SK-N-SH (cell line): ENCODE data around the gene RGS14. TPM values are rescaled to one million over a fixed set of nuclear protein-coding genes. Genes with fewer than 3 reads are reported as not detected.
A peak's percentile ranks its signal among the peaks of the same experiment; 100 is the strongest.

Experiments
- CTCF ChIA-PET: fragments of 300-600, 350-600 bp; formaldehyde crosslinking; extraction: SDS; loops from one replicate; lab custom pipeline; 2021; lab: Yijun Ruan, JAX
- POLR2A ChIA-PET: fragments of 350-600 bp; sonication (Branson Sonifier 250); formaldehyde crosslinking; extraction: SDS; loops from one replicate; lab custom pipeline; 2020; ENCODE audit warnings: antibody characterized with exemption, inconsistent platforms; lab: Yijun Ruan, JAX
- DNase-seq: peaks from one replicate; pipeline ENCODE4 v3.0.0; 2012
- H2AFZ ChIP-seq: fragments of 200-600 bp; sonication (generic); 2 replicates; pipeline ENCODE4 v1.8.1; 2016; ENCODE audit warnings: antibody characterized with exemption, mild to moderate bottlenecking, low read depth
- H3F3A ChIP-seq: fragments of 200-600 bp; sonication (generic); replicated peaks from 2 replicates; pipeline ENCODE3; 2016; ENCODE audit warnings: antibody characterized with exemption, mild to moderate bottlenecking; ENCODE audit not compliant: insufficient read depth
- H3K27ac ChIP-seq, 2 experiments: fragments of 200-500 bp in 1 of 2; fragments of 200-600 bp in 1 of 2; sonication (Bioruptor generic) in 1 of 2; sonication (generic), shearing (Covaris generic) in 1 of 2; 2 replicates each; pipeline versions ENCODE4 v1.5.1 to v1.6.1; 2014 to 2016; ENCODE audit warnings: low read depth in 2 of 2, inconsistent platforms in 1 of 2, low read length in 1 of 2, mild to moderate bottlenecking in 1 of 2, mixed read lengths in 1 of 2
- H3K27me3 ChIP-seq: fragments of 200-600 bp; sonication (generic), shearing (Covaris generic); 2 replicates; pipeline ENCODE4 v1.6.1; 2016; ENCODE audit warnings: mixed run types; ENCODE audit not compliant: insufficient read depth
- H3K36me3 ChIP-seq, 2 experiments: fragments of 200-500 bp in 1 of 2; fragments of 200-600 bp in 1 of 2; sonication (Bioruptor generic) in 1 of 2; sonication (generic) in 1 of 2; replicated peaks in 1 of 2; 2 replicates each; pipeline versions ENCODE3 to v1.5.1; 2014 to 2016; ENCODE audit warnings: low read length in 1 of 2, mild to moderate bottlenecking in 1 of 2; ENCODE audit not compliant: insufficient read depth in 2 of 2, control insufficient read depth in 1 of 2
- H3K4me1 ChIP-seq, 2 experiments: fragments of 200-500 bp in 1 of 2; fragments of 200-600 bp in 1 of 2; sonication (Bioruptor generic) in 1 of 2; sonication (generic), shearing (Covaris generic) in 1 of 2; 2 replicates each; pipeline versions ENCODE4 v1.5.1 to v1.6.1; 2014 to 2016; ENCODE audit warnings: low read depth in 1 of 2, low read length in 1 of 2, mixed run types in 1 of 2; ENCODE audit not compliant: insufficient read depth in 2 of 2, control insufficient read depth in 1 of 2
- H3K4me2 ChIP-seq: fragments of 200-600 bp; sonication (generic), shearing (Covaris generic); 2 replicates; pipeline ENCODE4 v1.6.1; 2017; ENCODE audit warnings: mixed run types
- H3K4me3 ChIP-seq, 2 experiments: fragments of 200-500 bp in 1 of 2; fragments of 200-600 bp in 1 of 2; sonication (Bioruptor generic) in 1 of 2; sonication (generic), shearing (Covaris generic) in 1 of 2; 2 replicates each; pipeline versions ENCODE4 v1.5.1 to v1.8.1; 2014 to 2016; ENCODE audit warnings: low read depth in 2 of 2, inconsistent platforms in 1 of 2, low read length in 1 of 2, mild to moderate bottlenecking in 1 of 2, mixed read lengths in 1 of 2, moderate library complexity in 1 of 2
- H3K79me2 ChIP-seq: fragments of 200-600 bp; sonication (generic); 2 replicates; pipeline ENCODE4 v1.8.1; 2017; ENCODE audit warnings: mild to moderate bottlenecking; ENCODE audit not compliant: insufficient read depth
- H3K9ac ChIP-seq: fragments of 200-600 bp; sonication (generic); 2 replicates; pipeline ENCODE4 v1.6.1; 2017; ENCODE audit warnings: mixed run types
- H3K9me2 ChIP-seq: fragments of 200-600 bp; sonication (generic); 2 replicates; pipeline ENCODE4 v1.6.1; 2017; ENCODE audit warnings: mixed run types
- H3K9me3 ChIP-seq: fragments of 200-600 bp; sonication (generic); 2 replicates; pipeline ENCODE4 v1.6.1; 2017; ENCODE audit warnings: mixed run types, mild to moderate bottlenecking, moderate library complexity
- H4K20me1 ChIP-seq: fragments of 200-600 bp; sonication (generic); 2 replicates; pipeline ENCODE4 v1.6.1; 2017; ENCODE audit warnings: mild to moderate bottlenecking, mixed run types; ENCODE audit not compliant: insufficient read depth
- FOSL2 ChIP-seq: IDR thresholded peaks from 2 replicates; pipeline ENCODE4 v1.4.0; 2012; ENCODE audit warnings: low read depth, mild to moderate bottlenecking, moderate library complexity, borderline replicate concordance
- FOXM1 ChIP-seq: IDR thresholded peaks from 2 replicates; pipeline ENCODE4 v1.4.0; 2012; ENCODE audit warnings: low read depth, mild to moderate bottlenecking
- GABPA ChIP-seq: IDR thresholded peaks from 2 replicates; pipeline ENCODE4 v1.4.0; 2012; ENCODE audit warnings: low read depth, mild to moderate bottlenecking
- IRF3 ChIP-seq: fragments of 150-350 bp; IDR thresholded peaks from 2 replicates; pipeline ENCODE4 v1.6.1; 2016; ENCODE audit warnings: mild to moderate bottlenecking, low read depth, low read length
- JUND ChIP-seq: IDR thresholded peaks from 2 replicates; pipeline ENCODE4 v1.4.0; 2012
- NRF1 ChIP-seq: IDR thresholded peaks from 2 replicates; pipeline ENCODE4 v1.6.1; 2012; ENCODE audit warnings: low read depth, mild to moderate bottlenecking, low read length
- RFX5 ChIP-seq: IDR thresholded peaks from 2 replicates; pipeline ENCODE4 v1.6.1; 2012; ENCODE audit warnings: mild to moderate bottlenecking, improper control_type of control experiment, low read length
- SIN3A ChIP-seq: IDR thresholded peaks from 2 replicates; pipeline ENCODE4 v1.6.1; 2012; ENCODE audit warnings: low read depth, mild to moderate bottlenecking, low read length, moderate library complexity, borderline replicate concordance
- TCF12 ChIP-seq: IDR thresholded peaks from 2 replicates; pipeline ENCODE4 v1.4.0; 2012
- WGBS: methylation state at CpG from one replicate; pipeline ENCODE4 v1.1.6; 2017; ENCODE audit warnings: low lambda C conversion rate; 5-methylcytosine and 5-hydroxymethylcytosine counted together
- polyA plus RNA-seq, 3 experiments: library from polyadenylated mRNA; depleted of rRNA; stranded (reverse); fragments of >200 nt; gene quantifications; 2 replicates each; pipeline ENCODE4 v1.2.3, GENCODE V29; 2012
- TF ChIP-seq, protein P1 (sequence below): IDR thresholded peaks from 2 replicates; pipeline ENCODE4 v1.4.0; 2012; ENCODE audit warnings: low read depth, borderline replicate concordance
- TF ChIP-seq, protein P2 (sequence below): IDR thresholded peaks from 2 replicates; pipeline ENCODE4 v1.4.0; 2012; ENCODE audit warnings: low read depth

RGS14 gene
- polyA plus RNA-seq, 1 of the 3 experiments (the other 2 are of a cell fraction), result 26.5 TPM

GRCh38 chr5:177377851-177378776 is 20.4 kb downstream of the RGS14 start:
- 90% methylated on average over 7 of the region's 8 CpGs for WGBS
- H3K27me3 ChIP-seq, result no peaks in the 10 kb centered on the region
- TF ChIP-seq SIN3A (no peak), IRF3 (no peak), JUND (no peak), FOSL2 (no peak), FOXM1 (no peak), TCF12 (no peak)
- TF ChIP-seq, protein P1, sequence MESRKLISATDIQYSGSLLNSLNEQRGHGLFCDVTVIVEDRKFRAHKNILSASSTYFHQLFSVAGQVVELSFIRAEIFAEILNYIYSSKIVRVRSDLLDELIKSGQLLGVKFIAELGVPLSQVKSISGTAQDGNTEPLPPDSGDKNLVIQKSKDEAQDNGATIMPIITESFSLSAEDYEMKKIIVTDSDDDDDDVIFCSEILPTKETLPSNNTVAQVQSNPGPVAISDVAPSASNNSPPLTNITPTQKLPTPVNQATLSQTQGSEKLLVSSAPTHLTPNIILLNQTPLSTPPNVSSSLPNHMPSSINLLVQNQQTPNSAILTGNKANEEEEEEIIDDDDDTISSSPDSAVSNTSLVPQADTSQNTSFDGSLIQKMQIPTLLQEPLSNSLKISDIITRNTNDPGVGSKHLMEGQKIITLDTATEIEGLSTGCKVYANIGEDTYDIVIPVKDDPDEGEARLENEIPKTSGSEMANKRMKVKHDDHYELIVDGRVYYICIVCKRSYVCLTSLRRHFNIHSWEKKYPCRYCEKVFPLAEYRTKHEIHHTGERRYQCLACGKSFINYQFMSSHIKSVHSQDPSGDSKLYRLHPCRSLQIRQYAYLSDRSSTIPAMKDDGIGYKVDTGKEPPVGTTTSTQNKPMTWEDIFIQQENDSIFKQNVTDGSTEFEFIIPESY, result no peak
- H3F3A ChIP-seq, result peaks cover 4% of the 10 kb centered on the region
- no peak overlapping the region for H3K27ac ChIP-seq
- ChIA-PET CTCF (interaction anchor here (0.9 to 8.3 kb wide), 10 partner anchors 9 to 123 kb away, joined by 3 to 58 read pairs (median 5); partner anchors contain the start of gene DBN1), POLR2A (no interaction called here)
- H2AFZ ChIP-seq, result no peak overlapping the region
- H3K79me2 ChIP-seq, result no peaks in the 10 kb centered on the region
- peaks cover 0 to 7% of the 10 kb centered on the region in 2 experiments; a peak in 2 of 4 replicates for H3K4me1 ChIP-seq
- H3K4me2 ChIP-seq, result no peak overlapping the region
- H4K20me1 ChIP-seq, result no peaks in the 10 kb centered on the region
- no peaks in the 10 kb centered on the region for H3K36me3 ChIP-seq
- H3K9ac ChIP-seq, result no peak overlapping the region
- no peak overlapping the region for H3K4me3 ChIP-seq
- no peaks in the 10 kb centered on the region for H3K9me3 ChIP-seq
- H3K9me2 ChIP-seq, result no peaks in the 10 kb centered on the region
- DNase-seq, result no peak

DNA sequence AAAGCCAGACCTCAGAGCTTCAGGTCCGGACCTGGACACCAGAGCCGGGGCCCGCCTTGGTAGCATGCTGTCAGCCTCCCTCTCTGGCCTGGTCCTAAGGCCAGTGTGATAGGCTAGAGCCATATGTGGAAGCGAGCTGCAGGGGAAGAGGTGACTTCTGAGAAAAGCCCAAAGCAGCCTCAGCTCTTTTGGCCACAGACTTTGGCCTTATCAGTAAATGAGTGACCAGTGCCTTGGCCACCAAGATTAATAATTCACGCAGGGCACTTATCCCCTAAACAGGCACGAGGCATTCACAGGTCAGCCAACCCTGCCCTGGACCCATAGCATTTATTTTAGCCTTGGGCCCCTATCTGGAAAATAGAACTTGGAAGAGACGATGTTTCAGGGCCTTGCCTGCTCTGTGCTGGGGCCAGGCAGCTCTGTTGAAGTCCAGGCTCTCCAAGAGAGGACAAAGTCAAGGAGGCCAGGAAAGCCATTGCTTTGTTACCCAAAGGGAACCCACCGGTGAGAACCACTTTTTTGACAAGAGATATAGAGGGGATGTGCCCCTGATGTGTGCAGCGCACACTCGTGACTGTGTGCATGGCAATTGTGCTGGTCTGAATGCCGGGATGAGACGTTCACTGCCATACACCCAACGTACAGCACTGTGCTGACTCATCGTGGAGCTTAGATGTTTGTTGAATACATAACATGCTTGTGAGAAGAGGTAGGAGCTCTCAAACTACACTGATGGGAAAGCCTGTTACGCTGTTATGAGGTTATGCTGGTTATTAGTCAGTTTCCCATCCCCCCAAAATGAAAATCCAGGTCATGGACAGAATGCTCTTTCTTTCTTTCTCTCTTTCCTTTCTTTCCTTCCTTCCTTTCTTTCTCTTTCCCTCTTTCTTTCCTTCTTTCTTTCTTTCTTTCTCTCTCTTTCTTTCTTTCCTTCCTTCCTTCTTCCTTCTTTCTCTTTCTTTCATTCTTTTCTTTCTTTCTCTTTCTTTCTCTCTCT is 21.5 kb downstream of the RGS14 start:
- no peaks in the 10 kb centered on the region for H3K9me2 ChIP-seq
- peaks cover 4% of the 10 kb centered on the region for H3F3A ChIP-seq
- H4K20me1 ChIP-seq, result no peaks in the 10 kb centered on the region
- ChIA-PET POLR2A (no interaction called here), CTCF (interaction anchor here (0.9 to 8.3 kb wide), 10 partner anchors 10 to 122 kb away, joined by 3 to 58 read pairs (median 5); partner anchors contain the start of gene DBN1)
- H3K9ac ChIP-seq, result no peak overlapping the region
- peak overlapping the region; percentile 71 for H2AFZ ChIP-seq
- no peaks in the 10 kb centered on the region for H3K27me3 ChIP-seq
- no peaks in the 10 kb centered on the region for H3K9me3 ChIP-seq
- peak overlapping the region in 1 of 2 experiments; percentile 10; a peak in 2 of 4 replicates for H3K27ac ChIP-seq
- 68% methylated on average over 14 of the region's 15 CpGs for WGBS
- peaks cover 0 to 7% of the 10 kb centered on the region in 2 experiments; a peak in 2 of 4 replicates for H3K4me1 ChIP-seq
- H3K4me3 ChIP-seq, result no peak overlapping the region
- DNase-seq, result no peak
- H3K36me3 ChIP-seq, result no peaks in the 10 kb centered on the region
- no peaks in the 10 kb centered on the region for H3K79me2 ChIP-seq
- no peak for TF ChIP-seq GABPA
- TF ChIP-seq, protein P2, sequence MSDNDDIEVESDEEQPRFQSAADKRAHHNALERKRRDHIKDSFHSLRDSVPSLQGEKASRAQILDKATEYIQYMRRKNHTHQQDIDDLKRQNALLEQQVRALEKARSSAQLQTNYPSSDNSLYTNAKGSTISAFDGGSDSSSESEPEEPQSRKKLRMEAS, result no peak
- TF ChIP-seq FOSL2, result peak; percentile 37; the same call in 1 of the 2 replicates
- no peak for TF ChIP-seq SIN3A
- no peak for TF ChIP-seq RFX5
- no peak for TF ChIP-seq NRF1
- H3K4me2 ChIP-seq, result no peak overlapping the region; the same call in 1 of the 2 replicates
